MM.1S (cell line): ENCODE results near the gene FMO5.

ENCODE experiments used
- EZH2 ChIP-seq: fragments of 300-600 bp; sonication (generic); optimal IDR thresholded peaks from 2 replicates; pipeline ENCODE3; 2017; ENCODE audit warnings: low read depth, mild to moderate bottlenecking, antibody characterized with exemption, low read length, mixed read lengths
- TF ChIP-seq, protein P1 (sequence below): fragments of 300-600 bp; sonication (generic); IDR thresholded peaks from 2 replicates; pipeline ENCODE4 v1.5.1; 2016; ENCODE audit warnings: antibody characterized with exemption, low read length, mixed read lengths

DNA sequence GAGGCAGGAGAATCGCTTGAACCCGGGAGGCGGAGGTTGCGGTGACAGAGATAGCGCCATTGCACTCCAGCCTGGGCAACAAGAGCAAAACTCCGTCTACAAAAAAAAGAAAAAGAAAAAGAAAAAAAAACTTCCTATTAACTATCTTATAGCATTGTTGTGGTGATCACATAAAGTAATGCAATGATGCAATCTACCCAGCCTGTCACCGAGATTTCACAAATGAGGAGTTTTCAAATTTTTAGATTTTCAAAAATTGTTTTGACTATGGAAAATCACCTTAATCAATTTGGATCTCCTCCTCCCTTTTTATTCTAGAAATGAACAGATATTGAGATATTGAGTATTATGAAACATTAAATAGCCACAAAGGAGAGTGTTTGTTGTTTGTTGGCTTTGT, 8.0 kb downstream of the FMO5 start:
- TF ChIP-seq, protein P1, sequence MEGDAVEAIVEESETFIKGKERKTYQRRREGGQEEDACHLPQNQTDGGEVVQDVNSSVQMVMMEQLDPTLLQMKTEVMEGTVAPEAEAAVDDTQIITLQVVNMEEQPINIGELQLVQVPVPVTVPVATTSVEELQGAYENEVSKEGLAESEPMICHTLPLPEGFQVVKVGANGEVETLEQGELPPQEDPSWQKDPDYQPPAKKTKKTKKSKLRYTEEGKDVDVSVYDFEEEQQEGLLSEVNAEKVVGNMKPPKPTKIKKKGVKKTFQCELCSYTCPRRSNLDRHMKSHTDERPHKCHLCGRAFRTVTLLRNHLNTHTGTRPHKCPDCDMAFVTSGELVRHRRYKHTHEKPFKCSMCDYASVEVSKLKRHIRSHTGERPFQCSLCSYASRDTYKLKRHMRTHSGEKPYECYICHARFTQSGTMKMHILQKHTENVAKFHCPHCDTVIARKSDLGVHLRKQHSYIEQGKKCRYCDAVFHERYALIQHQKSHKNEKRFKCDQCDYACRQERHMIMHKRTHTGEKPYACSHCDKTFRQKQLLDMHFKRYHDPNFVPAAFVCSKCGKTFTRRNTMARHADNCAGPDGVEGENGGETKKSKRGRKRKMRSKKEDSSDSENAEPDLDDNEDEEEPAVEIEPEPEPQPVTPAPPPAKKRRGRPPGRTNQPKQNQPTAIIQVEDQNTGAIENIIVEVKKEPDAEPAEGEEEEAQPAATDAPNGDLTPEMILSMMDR, result no peak
- no peak for TF ChIP-seq EZH2
